GM12874 (cell line): ENCODE data around the gene PLEKHN1.

ENCODE experiments used
- CTCF ChIP-seq: IDR thresholded peaks from 2 replicates; pipeline ENCODE4 v1.5.1; 2011; ENCODE audit warnings: low read depth, mild to moderate bottlenecking, control low read depth, low read length, moderate library complexity; ENCODE audit not compliant: insufficient read depth

Gene PLEKHN1

DNA sequence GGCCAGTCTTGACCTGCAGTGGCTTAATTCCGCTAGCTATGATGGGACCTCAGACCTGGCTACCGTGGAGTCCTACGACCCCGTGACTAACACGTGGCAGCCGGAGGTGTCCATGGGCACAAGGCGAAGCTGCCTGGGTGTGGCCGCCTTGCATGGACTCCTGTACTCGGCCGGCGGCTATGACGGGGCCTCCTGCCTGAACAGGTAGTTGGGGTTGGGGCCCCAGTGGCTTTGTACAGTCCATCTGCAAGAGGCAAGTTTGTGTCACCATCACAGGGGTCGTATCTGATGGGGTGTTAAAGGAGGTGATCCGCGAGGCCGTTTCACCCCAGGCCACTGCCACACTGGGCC, 3.0 kb upstream of the PLEKHN1 start:
- no peak for TF ChIP-seq CTCF

- no peak for TF ChIP-seq CTCF
Observed at GRCh38 chr1:963746-964525, 2.3 kb upstream of the PLEKHN1 start.

- no peak for TF ChIP-seq CTCF
Observed at GRCh38 chr1:964691-965525, 1.4 kb upstream of the PLEKHN1 start.

GRCh38 chr1:965526-966134, 652 bp upstream of the PLEKHN1 start:
- TF ChIP-seq CTCF = no peak

GRCh38 chr1:966704-967300, 520 bp downstream of the PLEKHN1 start:
- no peak for TF ChIP-seq CTCF

DNA sequence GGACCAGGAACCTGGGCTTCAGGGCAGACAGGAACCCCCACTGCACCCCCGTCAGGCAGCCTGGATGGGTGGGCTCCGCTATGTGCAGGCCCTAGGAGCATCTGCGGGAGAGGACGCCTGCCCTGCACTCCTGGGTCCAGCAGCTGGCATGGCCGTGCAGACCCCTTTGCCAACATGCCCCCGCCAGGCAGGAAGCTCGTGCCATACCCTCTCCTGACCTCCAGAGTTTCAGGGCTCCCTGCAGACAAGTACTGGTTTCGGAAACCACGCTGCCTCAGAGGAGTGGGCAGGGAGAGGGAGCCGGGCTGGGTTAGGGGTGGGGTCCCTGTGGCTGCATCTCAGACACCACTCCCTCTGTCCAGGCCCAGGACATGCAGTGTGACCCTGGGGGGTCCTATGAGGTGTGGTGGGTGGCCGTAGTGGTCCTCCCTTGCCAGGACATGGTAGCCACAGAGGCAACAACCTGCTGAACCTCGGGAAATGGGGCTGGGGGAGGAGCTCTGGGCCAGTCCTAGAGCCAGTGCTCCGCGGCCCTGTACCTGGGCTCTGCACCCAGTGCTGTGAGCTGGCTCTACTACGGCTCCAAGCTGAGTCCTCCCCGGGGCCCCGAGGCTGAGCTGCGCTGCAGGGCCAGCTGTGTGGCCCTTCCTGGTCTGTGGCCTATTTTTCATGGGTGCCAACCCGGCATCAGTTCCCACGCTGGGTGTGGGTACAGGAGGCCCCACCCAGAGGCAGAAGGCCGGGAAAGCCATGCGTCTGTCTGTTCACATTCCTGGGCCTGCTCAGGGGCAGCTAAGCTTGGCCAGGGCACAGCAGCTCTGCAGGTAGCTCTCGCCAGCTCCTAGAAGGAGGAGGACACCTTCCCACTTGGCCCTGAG, 1.4 kb downstream of the PLEKHN1 start:
- TF ChIP-seq CTCF = no peak
